WI38 (cell line): ENCODE data around the gene OR8D2.
"Not testable (repeated sequence)": the region's sequence is repeated elsewhere in the genome, so short reads cannot be mapped to it uniquely, and the experiment has no call there.

Experiments used
- H3K4me3 ChIP-seq: 2 replicates; pipeline ENCODE4 v1.5.1; 2011; ENCODE audit warnings: low read depth, mild to moderate bottlenecking, control low read depth, low read length
- CTCF ChIP-seq: IDR thresholded peaks from 2 replicates; pipeline ENCODE4 v1.5.1; 2012; ENCODE audit warnings: low read depth, mild to moderate bottlenecking, control low read depth, low read length

OR8D2 gene

DNA sequence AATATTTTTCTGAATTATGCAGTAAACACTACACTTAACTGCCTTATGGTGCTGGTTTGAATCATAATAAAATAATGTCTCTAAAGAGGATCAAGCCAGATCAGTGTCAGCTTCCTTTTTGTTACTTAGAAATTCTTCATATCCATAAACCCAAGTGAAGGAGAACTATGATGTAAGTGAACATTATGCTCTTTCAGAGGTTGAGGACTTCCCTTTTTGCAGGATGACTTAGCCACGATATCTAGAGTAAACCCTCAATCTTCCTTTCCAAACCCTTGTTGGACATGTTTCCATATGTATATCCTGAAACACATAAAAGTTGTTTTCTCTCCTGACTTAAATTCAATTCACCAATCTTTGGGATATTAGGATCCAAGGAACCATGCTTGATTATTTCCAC is 25.3 kb downstream of the OR8D2 start:
- TF ChIP-seq CTCF: no peak
- no peak overlapping the region for H3K4me3 ChIP-seq

- no peak for TF ChIP-seq CTCF
- H3K4me3 ChIP-seq: no peak overlapping the region
These were observed 34.2 kb downstream of the OR8D2 start for GRCh38 chr11:124285610-124286344.

GRCh38 chr11:124278261-124278660 is 41.7 kb downstream of the OR8D2 start:
- no peak for TF ChIP-seq CTCF
- no peak overlapping the region for H3K4me3 ChIP-seq

DNA sequence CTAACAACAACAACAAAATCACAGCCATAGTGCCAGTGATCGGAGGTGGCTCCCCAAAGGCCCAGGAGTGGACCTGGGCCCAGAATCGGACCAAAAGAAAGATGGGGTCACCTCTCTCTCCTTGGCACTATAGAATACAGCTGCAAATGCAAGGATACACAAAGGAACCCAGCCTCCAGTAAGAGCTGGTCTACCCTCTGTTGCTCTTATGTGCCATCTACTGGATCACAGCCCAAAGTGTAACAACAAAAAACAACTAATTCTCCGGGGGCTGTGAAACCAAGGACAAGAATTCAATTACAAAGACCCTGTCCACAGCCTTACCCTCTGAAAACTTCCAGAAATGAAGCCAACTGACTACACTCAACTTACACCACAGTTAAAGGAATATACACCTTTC is 42.2 kb downstream of the OR8D2 start:
- no peak overlapping the region for H3K4me3 ChIP-seq
- TF ChIP-seq CTCF: no peak

DNA sequence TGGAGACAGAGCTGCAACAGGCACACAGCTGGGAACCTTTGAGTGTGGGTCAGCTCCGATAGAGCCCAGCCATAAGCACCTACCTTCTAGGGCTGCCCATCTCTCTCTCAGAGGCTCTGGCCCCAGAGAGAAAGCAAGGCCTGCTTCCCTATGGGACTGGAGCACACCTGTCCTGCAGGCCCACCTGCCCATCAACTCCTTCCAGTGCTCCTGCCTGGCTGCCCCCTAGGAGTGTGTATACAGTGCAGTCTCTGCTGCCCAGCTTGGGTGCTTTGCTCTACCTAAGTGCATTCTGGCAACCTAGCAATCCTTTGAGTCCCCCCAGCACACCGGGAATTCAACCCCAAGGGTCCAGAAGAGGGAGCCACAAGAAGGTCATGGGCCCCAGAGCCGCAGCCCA is 42.8 kb downstream of the OR8D2 start:
- no peak overlapping the region for H3K4me3 ChIP-seq
- TF ChIP-seq CTCF: no peak

GRCh38 chr11:124276081-124276480 is 43.9 kb downstream of the OR8D2 start:
- H3K4me3 ChIP-seq: no peak overlapping the region
- no peak for TF ChIP-seq CTCF

DNA sequence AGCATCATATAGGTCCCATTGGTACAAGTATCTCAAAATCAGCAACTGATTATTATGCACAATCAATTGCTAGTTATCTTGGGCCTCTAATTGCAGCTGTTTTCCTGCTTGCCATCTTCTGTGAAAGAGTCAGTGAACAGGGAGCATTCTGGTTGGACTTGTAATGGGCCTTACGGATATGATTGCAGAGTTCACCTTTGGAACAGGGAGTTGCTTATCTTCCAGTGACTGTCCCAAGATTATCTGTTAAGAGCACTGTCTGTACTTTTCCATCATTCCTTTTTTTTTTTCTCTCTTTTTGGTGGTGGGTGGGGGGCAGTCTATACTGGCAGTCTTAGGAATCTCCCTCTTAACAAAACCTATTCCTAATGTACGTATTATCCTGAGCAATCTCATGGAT is 46.0 kb downstream of the OR8D2 start:
- TF ChIP-seq CTCF: no peak
- no peak overlapping the region for H3K4me3 ChIP-seq

DNA sequence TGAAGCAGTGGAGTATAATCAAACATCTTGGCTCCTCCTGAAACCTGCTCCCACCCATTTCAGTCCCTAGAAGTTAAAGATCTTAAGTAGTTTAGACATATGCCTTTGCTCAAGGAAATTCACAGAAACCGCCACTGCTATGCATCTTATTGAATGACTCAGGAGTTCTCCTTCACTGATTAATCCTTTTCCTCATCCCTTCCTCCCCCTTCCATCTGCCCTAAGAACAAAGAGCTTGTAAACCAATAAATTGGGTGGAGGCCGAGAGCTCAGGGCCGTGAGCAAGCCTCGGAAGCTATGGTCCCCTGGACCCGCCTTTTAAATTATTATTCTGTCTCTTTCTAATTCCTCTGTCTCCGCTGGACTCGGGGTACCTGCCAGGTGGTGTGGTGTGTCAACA is 49.1 kb downstream of the OR8D2 start:
- H3K4me3 ChIP-seq: not testable (repeated sequence)
